T follicular helper cell (primary cell): Measurements from ENCODE around the gene RNFT2.
"Not testable (repeated sequence)": the region's sequence is repeated elsewhere in the genome, so short reads cannot be mapped to it uniquely, and the experiment has no call there.

Experiments
- DNase-seq: peaks from one replicate; pipeline ENCODE4 v3.0.0-alpha.2; 2020; ENCODE audit warnings: low read depth

RNFT2 gene

DNA sequence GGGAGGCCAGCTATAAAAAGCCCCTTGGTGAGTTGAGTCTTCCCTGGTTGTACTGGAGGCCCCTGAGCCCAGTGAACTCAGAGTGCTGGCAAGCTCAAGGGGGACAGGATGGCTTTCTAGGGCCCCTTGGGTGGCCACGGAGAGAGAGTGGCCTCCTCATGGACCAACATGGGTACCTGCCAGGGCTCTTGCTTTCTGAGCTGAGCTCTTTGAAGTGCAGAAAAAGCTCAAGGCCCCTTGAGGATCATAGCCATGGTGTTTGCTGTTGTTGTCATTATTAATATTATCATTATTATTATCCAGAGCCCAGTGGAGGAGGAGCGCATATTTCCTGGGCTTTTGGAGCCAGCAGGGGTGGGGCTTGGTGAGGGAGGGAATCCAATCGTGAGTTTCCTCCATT is 6.7 kb downstream of the RNFT2 start:
- no peak for DNase-seq

- no peak for DNase-seq
Observed at GRCh38 chr12:116745554-116745953, 7.4 kb downstream of the RNFT2 start.

GRCh38 chr12:116749884-116750283 is 11.8 kb downstream of the RNFT2 start:
- no peak for DNase-seq

GRCh38 chr12:116750298-116750697 is 12.2 kb downstream of the RNFT2 start:
- DNase-seq: no peak

DNA sequence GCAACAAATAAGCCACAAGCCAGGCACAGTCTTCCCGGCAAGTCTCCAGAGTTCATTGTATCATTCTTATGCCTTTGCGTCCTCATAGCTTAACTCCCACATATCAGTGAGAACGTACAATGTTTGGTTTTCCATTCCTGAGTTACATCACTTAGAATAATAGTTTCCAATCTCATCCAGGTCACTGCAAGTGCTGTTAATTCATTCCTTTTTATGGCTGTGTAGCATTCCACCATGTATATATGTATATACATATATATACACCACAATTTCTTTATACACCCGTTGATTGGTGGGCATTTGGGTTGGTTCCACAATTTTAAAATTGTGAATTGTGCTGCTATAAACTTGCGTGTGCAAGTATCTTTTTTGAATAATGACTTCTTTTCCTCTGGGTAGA is 16.0 kb downstream of the RNFT2 start:
- not testable (repeated sequence) for DNase-seq

DNA sequence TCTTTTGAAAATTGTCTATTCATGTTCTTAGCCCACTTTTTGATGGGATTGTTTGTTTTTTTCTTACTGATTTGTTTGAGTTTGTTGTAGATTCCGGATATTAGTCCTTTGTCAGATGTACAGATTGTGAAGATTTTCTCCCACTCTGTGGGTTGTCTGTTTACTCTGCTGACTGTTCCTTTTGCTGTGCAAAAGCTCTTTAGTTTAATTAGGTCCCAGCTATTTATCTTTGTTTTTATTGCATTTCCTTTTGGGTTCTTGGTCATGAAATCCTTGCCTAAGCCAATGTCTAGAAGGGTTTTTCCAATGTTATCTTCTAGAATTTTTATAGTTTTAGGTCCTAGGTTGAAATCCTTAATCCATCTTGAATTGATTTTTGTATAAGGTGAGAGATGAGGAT is 16.7 kb downstream of the RNFT2 start:
- DNase-seq: not testable (repeated sequence)

DNA sequence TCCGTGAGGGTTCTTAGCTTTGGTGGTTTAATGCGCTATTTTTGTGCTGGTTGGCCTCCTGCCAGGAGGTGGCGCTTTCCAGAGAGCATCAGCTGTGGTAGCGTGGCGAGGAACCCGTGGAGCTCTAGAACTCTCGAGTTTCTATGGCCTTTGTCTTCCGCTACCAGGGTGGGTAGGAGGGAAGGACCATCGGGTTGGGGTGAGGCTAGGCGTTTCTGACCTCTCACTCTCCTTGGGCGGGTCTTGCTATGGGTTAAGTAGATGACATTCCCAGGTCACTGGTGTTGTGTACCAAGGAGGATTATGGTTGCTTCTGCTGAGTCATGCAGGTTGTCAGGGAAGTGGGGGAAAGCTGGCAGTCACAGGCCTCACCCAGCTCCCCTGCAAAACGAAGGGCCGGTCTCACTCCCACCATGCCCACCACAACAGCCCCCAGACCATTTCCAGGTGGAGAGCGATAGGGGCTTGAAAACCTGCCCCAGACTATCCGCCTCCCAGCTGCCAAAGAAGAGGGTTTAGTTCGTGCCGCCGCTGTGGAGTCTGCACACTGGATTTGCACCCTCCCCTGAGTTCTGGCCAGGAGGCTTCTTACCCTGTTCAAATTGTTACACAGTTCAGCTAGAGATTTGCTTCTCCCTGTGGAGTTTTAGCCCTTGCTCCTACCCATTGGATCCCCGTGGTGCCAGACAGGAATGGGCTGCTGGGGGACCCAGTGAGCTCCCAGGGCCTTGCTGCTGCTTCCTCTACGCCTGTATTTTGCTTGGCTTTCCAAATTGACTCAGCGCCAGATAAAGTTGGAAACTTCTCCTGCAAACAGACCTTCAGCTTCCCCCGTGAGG is 21.9 kb downstream of the RNFT2 start:
- DNase-seq: peak; percentile 20

GRCh38 chr12:116760622-116761020 is 22.5 kb downstream of the RNFT2 start:
- DNase-seq: no peak

DNA sequence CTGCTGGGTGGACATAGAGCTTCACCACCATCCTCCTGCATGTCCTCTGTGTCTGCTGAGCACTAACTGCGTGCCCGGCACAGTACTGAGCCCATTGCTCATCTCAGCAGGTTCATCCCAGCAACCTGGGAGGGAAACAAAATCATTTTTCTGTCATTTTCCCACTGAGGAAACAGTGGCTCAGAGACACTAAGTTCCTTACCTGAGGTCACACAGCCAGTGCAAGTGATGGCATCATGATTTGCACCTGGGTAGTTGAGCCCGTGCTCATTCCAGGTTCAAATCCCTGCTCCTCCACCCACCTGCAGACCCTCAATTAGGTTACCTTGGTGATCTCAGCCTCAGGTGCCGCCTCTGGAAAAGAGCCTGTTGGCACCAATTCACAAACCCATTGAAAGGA is 23.4 kb downstream of the RNFT2 start:
- no peak for DNase-seq

- DNase-seq: no peak
Observed at GRCh38 chr12:116765271-116765670, 27.2 kb downstream of the RNFT2 start.

GRCh38 chr12:116766285-116766684 is 28.2 kb downstream of the RNFT2 start:
- DNase-seq: no peak

DNA sequence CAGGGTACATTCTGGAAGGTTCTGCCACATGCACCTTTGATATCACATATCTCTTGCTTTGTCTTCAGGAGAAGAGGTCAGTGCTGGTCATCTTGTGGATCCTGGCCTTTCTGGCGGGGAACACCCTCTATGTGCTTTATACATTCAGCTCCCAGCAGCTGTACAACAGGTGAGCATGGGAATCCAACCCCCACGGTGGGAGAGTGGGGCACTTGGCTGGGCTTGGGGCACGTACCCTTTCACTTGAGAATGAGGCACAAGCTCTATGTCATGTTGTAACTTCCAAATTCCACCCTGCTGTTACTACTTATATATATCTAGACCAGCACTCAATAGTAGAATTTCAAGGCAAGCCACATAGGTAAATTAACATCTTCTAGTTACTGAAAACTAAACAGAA is 28.6 kb downstream of the RNFT2 start:
- DNase-seq: no peak

GRCh38 chr12:116771651-116772050 is 33.5 kb downstream of the RNFT2 start:
- no peak for DNase-seq

GRCh38 chr12:116773276-116773731 is 35.2 kb downstream of the RNFT2 start:
- no peak for DNase-seq

DNA sequence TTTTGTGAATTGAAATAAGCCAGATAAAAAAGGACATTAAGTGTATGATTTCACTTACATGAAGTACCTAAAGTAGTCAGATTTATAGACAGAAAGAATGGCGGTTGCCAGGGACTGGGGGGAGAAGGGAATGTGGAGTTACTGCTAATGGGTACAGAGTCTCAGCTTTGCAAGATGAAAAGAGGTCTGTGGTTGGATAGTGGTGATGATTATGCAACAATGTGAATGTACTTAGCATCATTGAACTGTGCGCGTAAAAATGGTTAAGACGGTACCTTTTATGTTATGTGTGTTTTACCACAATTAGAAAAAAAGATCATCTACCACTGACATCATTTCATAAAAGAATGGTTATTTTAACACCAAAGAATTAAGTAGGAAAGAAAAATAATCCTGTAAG is 35.9 kb downstream of the RNFT2 start:
- no peak for DNase-seq

GRCh38 chr12:116777245-116777644 is 39.1 kb downstream of the RNFT2 start:
- no peak for DNase-seq

DNA sequence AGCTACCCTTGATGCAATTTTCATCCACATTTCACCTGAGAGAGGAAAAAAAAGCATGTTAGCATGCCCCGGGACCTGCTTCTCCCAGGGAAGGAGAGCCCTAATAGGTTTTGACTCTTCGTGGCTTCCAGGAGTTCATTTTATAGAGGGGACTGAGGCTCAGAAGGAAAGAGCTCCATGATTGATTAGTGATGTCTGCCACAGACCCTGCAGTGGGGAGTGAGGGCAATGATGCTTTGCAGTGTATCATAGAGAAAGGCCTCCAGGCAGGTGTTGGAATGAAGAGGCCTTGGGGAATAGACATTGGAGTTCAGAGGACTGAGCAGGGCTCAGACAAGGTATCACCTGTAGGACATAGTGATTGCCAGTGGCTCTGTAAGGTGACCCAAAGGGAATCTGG is 41.5 kb downstream of the RNFT2 start:
- DNase-seq: no peak

DNA sequence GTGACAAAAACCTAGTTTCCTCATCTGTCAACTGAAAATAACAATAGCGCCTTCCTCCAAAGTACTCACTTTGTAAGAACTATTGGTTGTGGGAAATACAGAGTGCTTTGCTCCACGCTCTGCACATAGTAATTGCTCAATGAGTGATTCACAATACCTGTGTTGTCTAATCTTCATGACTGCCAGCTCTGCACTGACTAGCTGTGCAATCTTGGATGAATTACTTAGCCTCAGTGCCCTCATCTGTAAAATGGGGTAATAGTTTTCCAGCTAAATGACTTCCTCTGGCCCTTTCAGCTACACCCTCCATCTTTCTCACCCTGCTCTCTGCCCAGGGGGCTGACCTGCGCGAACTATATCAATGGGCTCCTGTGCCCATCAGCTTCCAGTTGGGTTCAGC is 42.8 kb downstream of the RNFT2 start:
- no peak for DNase-seq

- DNase-seq: no peak
Observed at GRCh38 chr12:116783525-116784237, 45.6 kb downstream of the RNFT2 start.

- DNase-seq: no peak
Observed at GRCh38 chr12:116784238-116784612, 46.1 kb downstream of the RNFT2 start.

- not testable (repeated sequence) for DNase-seq
Observed at GRCh38 chr12:116789562-116789961, 51.4 kb downstream of the RNFT2 start.

DNA sequence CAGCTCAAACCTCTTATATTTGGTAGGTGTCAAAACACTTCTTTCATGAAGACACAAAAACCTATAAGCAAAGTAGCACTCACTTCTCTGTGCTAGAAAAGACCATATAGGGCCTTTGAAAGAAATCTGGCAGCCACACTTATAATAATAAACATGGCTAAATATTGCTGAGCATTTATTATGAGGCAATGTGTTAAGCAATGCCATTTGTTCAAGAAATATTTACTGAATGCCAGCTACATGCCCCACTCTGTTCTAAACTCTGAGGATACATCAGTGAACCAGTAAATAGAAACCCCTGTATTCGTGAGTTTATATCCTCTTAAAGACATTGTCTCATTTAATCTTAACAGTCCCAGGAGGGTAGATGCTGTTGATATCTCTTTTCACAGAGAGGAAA is 52.0 kb downstream of the RNFT2 start:
- no peak for DNase-seq

- DNase-seq: no peak
Observed at GRCh38 chr12:116792403-116792802, 54.3 kb downstream of the RNFT2 start.
